Naive thymus-derived CD8-positive, alpha-beta T cell (primary cell): Measurements from ENCODE around the gene USP6. TPM values are rescaled to one million over a fixed set of nuclear protein-coding genes. Genes with fewer than 3 reads are reported as not detected.
"Not testable (repeated sequence)": the region's sequence is repeated elsewhere in the genome, so short reads cannot be mapped to it uniquely, and the experiment has no call there.

Experiments used
- ATAC-seq, 2 donors: fragments of 150-1000 bp; cut with Tn5 transposase in 1 of 2; sonication (Bioruptor Pico), chemical (Tn5 transposase) in 1 of 2; 1 replicate in 1 of 2; 2 replicates in 1 of 2; pipeline ENCODE4 v1.10.0; 2021; ENCODE audit warnings: mild to moderate bottlenecking in 2 of 2, moderate library complexity in 2 of 2
- POLR2A ChIA-PET: fragments of 350-600 bp; sonication (Branson Sonifier 250); formaldehyde crosslinking; loops from one replicate; lab custom pipeline; 2021; ENCODE audit warnings: antibody characterized with exemption; lab: Charles Lee
- DNase-seq, 10 donors: peaks; one replicate each; pipeline versions ENCODE4 v3.0.0 to v3.0.0-alpha.2; 2020 to 2022
- H3K27ac Mint-ChIP-seq, 10 donors: one replicate each; pipeline ENCODE4 v1.8.0; 2020 to 2022; ENCODE audit warnings: mild to moderate bottlenecking in 10 of 10, mixed read lengths in 10 of 10, moderate library complexity in 4 of 10, inconsistent platforms in 1 of 10
- H3K27me3 Mint-ChIP-seq, 5 donors: one replicate each; pipeline ENCODE4 v1.8.0; 2021 to 2022; ENCODE audit warnings: mixed read lengths in 5 of 5
- H3K36me3 Mint-ChIP-seq, 3 donors: one replicate each; pipeline ENCODE4 v1.8.0; 2020 to 2022; ENCODE audit warnings: mixed read lengths in 3 of 3, mild to moderate bottlenecking in 2 of 3, inconsistent platforms in 1 of 3
- H3K4me1 Mint-ChIP-seq, 4 donors: one replicate each; pipeline ENCODE4 v1.8.0; 2021 to 2022; ENCODE audit warnings: mixed read lengths in 4 of 4
- H3K4me3 Mint-ChIP-seq, 10 donors: one replicate each; pipeline ENCODE4 v1.8.0; 2020 to 2022; ENCODE audit warnings: mild to moderate bottlenecking in 10 of 10, mixed read lengths in 10 of 10, moderate library complexity in 6 of 10, inconsistent platforms in 1 of 10
- H3K9me3 Mint-ChIP-seq, 9 donors: one replicate each; pipeline ENCODE4 v1.8.0; 2020 to 2022; ENCODE audit warnings: mixed read lengths in 9 of 9, mild to moderate bottlenecking in 3 of 9, inconsistent platforms in 1 of 9, moderate library complexity in 1 of 9
- polyA plus RNA-seq, 3 donors: library from polyadenylated mRNA; unstranded; fragments of 300-500 nt; fragmentation: Illumina TruSeq; gene quantifications; one replicate each; pipeline ENCODE4 v1.2.3, GENCODE V29; 2021
- total RNA-seq, 8 experiments: library from RNA in 2 of 8; stranded (reverse) in 2 of 8; gene quantifications; one replicate each; pipeline ENCODE4 v1.2.3 and lab custom pipeline; 2021 to 2026

The USP6 gene
- total and polyA plus RNA-seq, 5 experiments from 2014 or later: 0.02 to 0.39 (median 0.06) TPM

DNA sequence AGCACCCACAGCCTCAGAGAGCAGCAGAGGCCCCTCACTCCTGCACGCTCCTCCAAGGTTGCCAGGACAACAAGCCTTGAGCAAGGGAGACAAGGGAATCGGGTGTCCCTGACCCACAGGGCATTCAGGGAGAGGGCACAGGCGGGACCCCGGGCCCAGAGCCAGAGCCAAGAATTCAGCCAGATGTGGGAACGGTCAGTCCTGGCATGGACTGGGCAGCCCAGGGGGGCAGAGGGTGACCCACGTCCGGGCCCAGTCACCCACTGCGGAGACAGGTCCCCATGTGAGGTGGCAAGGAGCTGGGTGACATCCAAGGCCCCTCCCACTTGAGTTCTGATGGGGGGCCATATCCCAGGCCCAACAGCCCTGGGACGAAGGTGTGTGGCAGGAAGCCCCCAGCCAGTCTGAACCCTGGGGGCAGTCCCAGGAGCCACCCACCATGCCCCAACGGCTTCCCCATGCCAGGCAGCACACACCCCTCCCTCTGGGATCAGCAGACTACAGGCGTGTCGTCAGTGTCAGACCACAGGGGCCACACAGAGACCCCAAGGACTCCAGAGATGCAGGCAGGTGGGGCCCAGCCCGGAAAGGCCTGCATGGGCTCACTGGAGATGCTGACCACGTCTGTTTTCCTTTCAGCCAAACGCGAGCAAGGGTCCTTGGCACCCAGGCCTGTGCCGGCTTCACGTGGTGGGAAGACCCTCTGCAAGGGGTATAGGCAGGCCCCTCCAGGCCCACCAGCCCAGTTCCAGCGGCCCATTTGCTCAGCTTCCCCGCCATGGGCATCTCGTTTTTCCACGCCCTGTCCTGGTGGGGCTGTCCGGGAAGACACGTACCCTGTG is 23.0 kb downstream of the USP6 start:
- Mint-ChIP-seq H3K36me3 (no peaks in the 10 kb centered on the region), H3K9me3 (no peaks in the 10 kb centered on the region), H3K27me3 (no peaks in the 10 kb centered on the region), H3K27ac (no peak overlapping the region), H3K4me1 (peaks cover 0 to 2% (median 0%) of the 10 kb centered on the region in 4 donors), H3K4me3 (no peak overlapping the region)
- DNase-seq (peak in 1 of 10 donors; percentile 46), ATAC-seq (no peak)
- POLR2A ChIA-PET: interaction anchor here (0.5 kb wide), 1 partner anchor 391 kb away, joined by 4 read pairs; no protein-coding TSS in a partner anchor

DNA sequence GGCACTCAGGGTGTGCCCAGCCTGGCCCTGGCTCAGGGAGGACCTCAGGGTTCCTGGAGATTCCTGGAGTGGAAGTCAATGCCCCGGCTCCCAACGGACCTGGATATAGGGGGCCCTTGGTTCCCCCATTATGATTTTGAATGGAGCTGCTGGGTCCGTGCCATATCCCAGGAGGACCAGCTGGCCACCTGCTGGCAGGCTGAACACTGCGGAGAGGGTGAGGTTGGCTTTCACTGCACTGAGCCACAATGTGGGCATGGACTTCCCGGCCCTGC is 23.6 kb downstream of the USP6 start:
- DNase-seq (no peak), ATAC-seq (no peak)
- Mint-ChIP-seq H3K27me3 (no peaks in the 10 kb centered on the region), H3K4me1 (peaks cover 0 to 2% (median 0%) of the 10 kb centered on the region in 4 donors), H3K9me3 (no peaks in the 10 kb centered on the region), H3K4me3 (no peak overlapping the region), H3K27ac (no peak overlapping the region), H3K36me3 (no peaks in the 10 kb centered on the region)
- POLR2A ChIA-PET: no interaction called here

DNA sequence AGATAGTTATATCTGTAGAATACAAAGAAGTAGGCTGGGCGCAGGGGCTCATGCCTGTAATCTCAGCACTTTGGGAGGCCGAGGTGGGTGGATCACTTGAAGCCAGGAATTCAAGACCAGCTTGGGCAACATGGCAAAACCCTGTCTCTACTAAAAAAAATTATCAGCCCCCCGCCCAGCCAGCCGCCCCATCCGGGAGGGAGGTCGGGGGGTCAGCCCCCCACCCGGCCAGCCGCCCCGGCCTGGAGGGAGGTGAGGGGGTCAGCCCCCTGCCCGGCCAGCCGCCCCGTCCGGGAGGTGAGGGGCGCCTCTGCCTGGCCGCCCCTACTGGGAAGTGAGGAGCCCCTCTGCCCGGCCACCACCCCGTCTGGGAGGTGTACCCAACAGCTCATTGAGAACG is 27.0 kb downstream of the USP6 start:
- ATAC-seq, H3K36me3 Mint-ChIP-seq, H3K4me1 Mint-ChIP-seq, H3K27ac Mint-ChIP-seq, H3K27me3 Mint-ChIP-seq, DNase-seq, POLR2A ChIA-PET, H3K9me3 Mint-ChIP-seq, H3K4me3 Mint-ChIP-seq: not testable (repeated sequence)

DNA sequence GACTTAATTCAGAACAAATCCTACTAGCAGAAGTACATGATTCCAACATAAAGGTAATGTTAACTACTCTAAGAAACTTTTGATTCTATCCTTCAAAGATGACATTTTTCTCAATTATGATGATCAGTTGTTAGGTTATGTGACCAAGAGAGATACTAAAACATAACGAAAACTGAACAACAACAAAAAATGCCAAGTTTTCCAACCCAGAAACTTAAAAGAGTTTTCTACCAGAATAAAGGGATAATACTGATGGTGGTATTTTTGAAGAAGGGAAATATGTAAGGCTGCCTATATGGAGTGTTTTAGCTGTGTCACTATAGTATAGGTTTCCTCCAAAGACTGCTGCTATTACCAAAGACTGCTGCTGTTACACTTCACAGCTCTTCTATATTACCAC is 30.3 kb downstream of the USP6 start:
- DNase-seq, ATAC-seq, H3K9me3 Mint-ChIP-seq, H3K4me3 Mint-ChIP-seq, H3K27ac Mint-ChIP-seq, H3K4me1 Mint-ChIP-seq, H3K36me3 Mint-ChIP-seq, POLR2A ChIA-PET: not testable (repeated sequence)
- H3K27me3 Mint-ChIP-seq: peaks cover 0 to 14% (median 3%) of the 10 kb centered on the region in 5 donors

DNA sequence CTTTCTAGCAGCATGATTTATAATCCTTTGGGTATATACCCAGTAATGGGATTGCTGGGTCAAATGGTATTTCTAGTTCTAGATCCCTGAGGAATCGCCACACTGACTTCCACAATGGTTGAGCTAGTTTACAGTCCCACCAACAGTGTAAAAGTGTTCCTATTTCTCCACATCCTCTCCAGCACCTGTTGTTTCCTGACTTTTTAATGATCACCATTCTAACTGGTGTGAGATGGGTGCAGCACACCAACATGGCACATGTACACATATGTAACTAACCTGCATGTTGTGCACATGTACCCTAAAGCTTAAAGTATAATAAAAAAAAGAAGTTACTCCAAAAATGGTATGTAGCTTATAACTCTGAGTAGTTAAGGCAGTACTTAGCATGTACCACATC is 44.9 kb downstream of the USP6 start:
- peaks cover 0 to 23% (median 17%) of the 10 kb centered on the region in 5 donors for H3K27me3 Mint-ChIP-seq
- H3K4me3 Mint-ChIP-seq, POLR2A ChIA-PET, H3K27ac Mint-ChIP-seq, DNase-seq, H3K36me3 Mint-ChIP-seq, ATAC-seq, H3K4me1 Mint-ChIP-seq, H3K9me3 Mint-ChIP-seq: not testable (repeated sequence)

DNA sequence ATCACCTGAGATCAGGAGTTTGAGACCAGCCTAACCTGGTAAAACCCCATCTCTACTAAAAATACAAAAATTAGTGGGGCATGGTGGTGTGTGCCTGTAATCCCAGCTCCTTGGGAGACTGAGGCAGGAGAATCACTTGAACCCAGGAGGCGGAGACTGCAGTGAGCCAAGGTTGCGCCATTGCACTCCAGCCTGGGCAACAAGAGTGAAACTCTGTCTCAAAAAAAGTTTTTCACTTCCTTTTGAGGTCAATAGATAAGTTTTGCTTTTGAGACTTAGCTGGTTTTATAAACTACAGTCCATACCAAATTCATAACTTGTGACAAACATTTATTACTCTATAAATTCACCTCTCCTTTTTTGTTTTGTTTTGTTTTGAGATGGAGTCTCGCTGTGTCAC is 46.0 kb downstream of the USP6 start:
- H3K4me3 Mint-ChIP-seq, H3K36me3 Mint-ChIP-seq, H3K9me3 Mint-ChIP-seq, ATAC-seq, DNase-seq, H3K27ac Mint-ChIP-seq, POLR2A ChIA-PET: not testable (repeated sequence)
- Mint-ChIP-seq H3K4me1 (peaks cover 0 to 13% (median 0%) of the 10 kb centered on the region in 4 donors), H3K27me3 (peaks cover 0 to 33% (median 17%) of the 10 kb centered on the region in 5 donors)

DNA sequence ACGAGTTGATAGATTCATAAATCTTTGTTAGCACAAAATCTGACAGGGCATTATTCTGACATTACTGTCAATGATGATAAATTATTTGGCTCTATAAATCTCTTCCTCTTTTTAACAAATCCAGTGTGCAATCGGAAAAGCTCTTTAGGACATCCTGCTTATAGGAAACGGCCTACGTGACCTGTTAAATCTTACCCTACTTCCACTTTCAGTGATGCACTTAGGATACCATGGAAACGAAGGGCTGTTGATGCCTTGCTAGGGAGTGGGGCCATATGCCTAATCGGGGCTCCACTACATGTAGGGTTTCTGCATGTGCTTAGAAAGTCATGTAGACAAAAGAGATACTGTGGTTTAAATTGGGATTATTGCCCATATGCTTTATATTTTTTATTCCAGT is 48.6 kb downstream of the USP6 start:
- no peaks in the 10 kb centered on the region for H3K9me3 Mint-ChIP-seq
- peaks cover 0 to 16% (median 0%) of the 10 kb centered on the region in 4 donors for H3K4me1 Mint-ChIP-seq
- H3K4me3 Mint-ChIP-seq: no peak overlapping the region
- no peak overlapping the region for H3K27ac Mint-ChIP-seq
- POLR2A ChIA-PET: no interaction called here
- peaks cover 0 to 18% (median under 1%) of the 10 kb centered on the region in 5 donors for H3K27me3 Mint-ChIP-seq
- peaks cover 0 to 4% (median 2%) of the 10 kb centered on the region in 3 donors for H3K36me3 Mint-ChIP-seq
- ATAC-seq (no peak), DNase-seq (no peak)

DNA sequence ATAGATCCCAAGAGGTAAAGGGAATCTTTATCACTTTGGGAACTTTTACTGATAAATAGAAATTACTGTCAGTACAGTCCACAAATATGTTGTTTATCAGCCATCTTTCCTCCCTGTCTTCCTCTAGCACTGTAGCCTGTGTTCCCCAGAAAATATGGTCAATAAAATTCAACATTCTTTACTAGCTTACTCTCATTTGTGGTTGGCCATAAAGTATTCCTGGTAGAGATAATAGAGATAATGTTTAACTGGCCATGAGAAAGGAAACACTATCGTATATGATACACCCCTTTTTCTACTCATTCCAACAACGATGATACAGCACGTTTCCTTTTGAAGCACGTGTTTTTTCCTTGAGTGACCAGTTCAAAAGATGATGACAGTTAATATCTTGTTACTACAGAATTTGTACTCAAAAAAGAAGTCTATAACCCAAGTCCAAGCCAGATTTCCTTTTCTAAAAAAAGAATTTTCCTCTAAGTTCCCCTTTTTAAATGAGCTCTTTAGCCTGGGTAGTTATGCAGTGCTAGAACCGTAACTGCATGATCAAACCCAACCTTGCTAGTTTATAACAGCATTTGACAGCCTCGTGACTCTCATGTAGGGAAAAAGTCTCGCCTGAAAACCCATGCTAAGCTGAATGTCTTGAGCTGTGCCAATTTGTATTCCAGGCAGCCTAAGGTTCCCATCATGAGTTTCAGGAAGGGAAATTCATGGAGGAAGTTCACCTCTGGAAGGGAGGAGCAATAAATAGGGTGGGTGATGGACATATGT is 50.1 kb downstream of the USP6 start:
- not testable (repeated sequence) for ATAC-seq

DNA sequence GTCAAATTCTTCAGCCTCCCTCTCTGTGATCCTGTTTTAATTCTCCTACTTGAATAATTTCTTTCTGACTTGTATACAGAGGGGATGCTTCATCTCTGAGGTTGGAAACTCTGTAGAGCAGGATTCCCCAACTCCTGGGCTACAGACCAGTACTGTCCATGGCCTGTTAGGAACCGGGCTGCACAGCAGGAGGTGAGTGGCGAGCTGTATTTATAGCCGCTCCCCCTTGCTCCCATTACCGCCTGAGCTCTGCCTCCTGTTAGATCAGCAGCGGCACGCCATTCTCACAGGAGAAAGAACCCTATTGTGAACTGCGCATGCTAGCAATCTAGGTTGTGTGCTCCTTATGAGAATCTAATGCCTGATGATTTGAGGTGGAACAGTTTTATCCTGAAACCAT is 59.2 kb downstream of the USP6 start:
- POLR2A ChIA-PET, H3K4me3 Mint-ChIP-seq, H3K4me1 Mint-ChIP-seq, H3K27me3 Mint-ChIP-seq, H3K27ac Mint-ChIP-seq, ATAC-seq, DNase-seq: not testable (repeated sequence)
- peaks cover 15 to 50% (median 17%) of the 10 kb centered on the region in 3 donors for H3K36me3 Mint-ChIP-seq
- peaks cover 0 to 83% (median 11%) of the 10 kb centered on the region in 9 donors for H3K9me3 Mint-ChIP-seq

More for the DNA sequence above, 50.1 kb downstream of the USP6 start:
- H3K4me1 Mint-ChIP-seq: peaks cover 0 to 16% (median 0%) of the 10 kb centered on the region in 4 donors
- H3K27ac Mint-ChIP-seq, H3K9me3 Mint-ChIP-seq, DNase-seq, H3K36me3 Mint-ChIP-seq: not testable (repeated sequence)
- H3K27me3 Mint-ChIP-seq: peaks cover 0 to 15% (median 0%) of the 10 kb centered on the region in 5 donors
- POLR2A ChIA-PET: interaction anchor here (0.6 kb wide), 1 partner anchor 67 kb away, joined by 3 read pairs; no protein-coding TSS in a partner anchor
- peak overlapping the region in 1 of 10 donors; percentile 52 for H3K4me3 Mint-ChIP-seq

DNA sequence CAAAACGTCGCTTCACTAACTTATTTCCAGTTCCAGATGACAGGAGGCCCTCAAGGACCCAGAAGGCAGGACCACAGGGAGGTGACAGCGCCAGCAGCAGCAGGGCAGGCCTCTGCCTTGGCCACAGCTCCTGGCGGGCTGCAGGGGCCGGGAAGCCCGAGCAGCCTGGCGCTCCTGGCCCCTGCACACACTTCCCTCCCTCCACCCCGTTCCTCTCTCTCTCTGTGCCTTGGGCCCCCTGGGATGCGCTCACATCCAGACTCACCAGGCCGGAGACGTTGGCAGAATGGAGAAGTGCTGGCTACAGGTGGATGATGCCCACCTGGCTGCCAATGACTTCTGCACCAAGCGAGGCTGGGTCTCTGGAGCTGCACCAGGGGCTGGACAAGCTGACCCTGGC is 63.2 kb downstream of the USP6 start:
- Mint-ChIP-seq H3K36me3 (peaks cover 24 to 81% (median 48%) of the 10 kb centered on the region in 3 donors), H3K4me1 (no peaks in the 10 kb centered on the region), H3K4me3 (peak overlapping the region in 1 of 10 donors; percentile 36), H3K27me3 (no peaks in the 10 kb centered on the region), H3K9me3 (peaks cover 0 to 98% (median 26%) of the 10 kb centered on the region in 9 donors), H3K27ac (no peak overlapping the region)
- POLR2A ChIA-PET: interaction anchor here (0.6 kb wide), 1 partner anchor 183 kb away, joined by 8 read pairs; no protein-coding TSS in a partner anchor
- DNase-seq: no peak
- ATAC-seq: no peak

DNA sequence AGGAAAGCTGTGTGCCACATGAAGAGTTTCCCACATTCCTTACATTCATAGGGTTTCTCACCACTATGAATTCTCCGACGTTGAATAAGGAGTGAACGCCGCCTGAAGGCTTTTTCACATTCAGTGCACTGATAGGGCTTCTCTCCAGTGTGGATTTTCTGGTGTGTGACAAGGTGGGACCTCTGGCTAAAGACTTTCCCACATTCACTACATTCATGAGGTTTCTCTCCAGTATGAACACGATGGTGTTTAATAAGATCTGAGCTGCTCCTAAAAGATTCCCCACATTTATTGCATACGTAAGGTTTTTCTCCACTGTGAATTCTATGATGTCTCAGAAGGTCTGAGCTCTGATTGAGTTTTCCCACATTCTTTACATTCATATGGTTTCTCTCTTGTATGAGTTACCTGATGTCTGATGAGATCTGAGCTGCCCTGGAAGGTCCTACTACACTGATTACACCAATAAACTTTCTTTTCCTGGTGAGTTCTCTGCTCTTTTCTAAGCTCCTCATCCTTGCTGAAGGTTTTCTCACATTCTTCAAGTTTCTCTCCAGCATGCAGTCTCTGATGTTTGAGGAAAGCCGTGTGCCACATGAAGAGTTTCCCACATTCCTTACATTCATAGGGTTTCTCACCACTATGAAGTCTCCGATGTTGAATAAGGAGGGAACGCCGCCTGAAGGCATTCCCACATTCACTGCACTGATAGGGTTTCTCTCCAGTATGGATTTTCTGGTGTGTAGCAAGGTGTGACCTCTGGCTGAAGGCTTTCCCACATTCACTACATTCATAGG is 65.9 kb downstream of the USP6 start:
- POLR2A ChIA-PET: interaction anchor here (0.6 to 3.4 kb wide), 2 partner anchors 10 to 467 kb away, joined by 3 to 14 read pairs; partner anchors contain the start of gene ZNF594
- no peak for ATAC-seq
- H3K27ac Mint-ChIP-seq: peak overlapping the region in 2 of 10 donors; percentile 7 to 84
- peaks cover 2 to 97% (median 39%) of the 10 kb centered on the region in 9 donors for H3K9me3 Mint-ChIP-seq
- H3K4me1 Mint-ChIP-seq: peaks cover 0 to 4% (median 2%) of the 10 kb centered on the region in 4 donors
- no peak for DNase-seq
- H3K4me3 Mint-ChIP-seq: peak overlapping the region in 2 of 10 donors; percentile 20 to 30
- peaks cover 23 to 80% (median 50%) of the 10 kb centered on the region in 3 donors for H3K36me3 Mint-ChIP-seq
- no peaks in the 10 kb centered on the region for H3K27me3 Mint-ChIP-seq
